ENCODE results near the gene PLTP. TPM values are rescaled to one million over a fixed set of nuclear protein-coding genes. Genes with fewer than 3 reads are reported as not detected.

The PLTP gene
- polyA plus RNA-seq, 3 donors = 1.6 to 3.0 (median 2.9) TPM

- H3K9me3 Mint-ChIP-seq = peaks cover 0 to 2% (median 0%) of the 10 kb centered on the region in 7 donors
- intact Hi-C loops (cut with micrococcal nuclease) = loop anchor here (10.0 kb wide), 2 partner anchors 123 to 133 kb away; partner anchors contain the start of gene UBE2C (in 1 of the 2)
- no peak for DNase-seq
- no peak overlapping the region for H3K27ac ChIP-seq (ENCODE audit: low read depth in 1 of 2, low read length in 2 of 2)
- peaks cover 36% of the 10 kb centered on the region for H4K20me1 ChIP-seq (ENCODE audit: insufficient read depth, low read length)
- H2AFZ ChIP-seq (ENCODE audit: insufficient read depth, low read depth, low read length, poor library complexity, severe bottlenecking) = no peak overlapping the region
- no peak overlapping the region for H3K4me3 ChIP-seq (replicated peaks in 1 of 3; ENCODE audit: low read depth in 2 of 3, low read length in 3 of 3)
- peak overlapping the region in 2 of 7 donors; percentile 58 to 75 for H3K27ac Mint-ChIP-seq
- peaks cover 53 to 57% of the 10 kb centered on the region in 2 donors for H3K36me3 ChIP-seq (replicated peaks in 1 of 2; ENCODE audit: control insufficient read depth in 1 of 2, insufficient read depth in 2 of 2, low read length in 2 of 2)
- peaks cover 16 to 21% of the 10 kb centered on the region in 2 donors for H3K4me1 ChIP-seq (ENCODE audit: control insufficient read depth in 1 of 2, insufficient read depth in 2 of 2, low read length in 2 of 2)
- peaks cover 40 to 65% of the 10 kb centered on the region in 2 donors for H3K36me3 Mint-ChIP-seq
- no peaks in the 10 kb centered on the region for H3K27me3 Mint-ChIP-seq (ENCODE audit: low read depth in 3 of 3)
- H3K4me2 ChIP-seq (replicated peaks; ENCODE audit: extremely low read depth, low read length, poor library complexity, severe bottlenecking) = no peak overlapping the region
- peaks cover 54% of the 10 kb centered on the region for H3K79me2 ChIP-seq (ENCODE audit: insufficient read depth, low read length)
- H3K4me1 Mint-ChIP-seq = peaks cover 15% of the 10 kb centered on the region
- no peaks in the 10 kb centered on the region for H3K9me3 ChIP-seq (replicated peaks in 1 of 2; ENCODE audit: control insufficient read depth in 1 of 2, insufficient read depth in 1 of 2, low read length in 2 of 2)
- no peaks in the 10 kb centered on the region for H3K27me3 ChIP-seq (ENCODE audit: control insufficient read depth in 2 of 2, insufficient read depth in 2 of 2, low read length in 2 of 2)
- no peak overlapping the region for H3K4me3 Mint-ChIP-seq
- no CpG with 5 or more reads among the region's 2 CpGs for WGBS (ENCODE audit: insufficient coverage)
- H3K9ac ChIP-seq (ENCODE audit: insufficient read depth, low read length, poor library complexity, severe bottlenecking) = no peak overlapping the region
- TF ChIP-seq CTCF (IDR thresholded peaks at IDR 0.05) = no peak
These were observed 25.8 kb upstream of the PLTP start for GRCh38 chr20:45937765-45938164.

GRCh38 chr20:45935416-45936046, 23.6 kb upstream of the PLTP start:
- Mint-ChIP-seq H3K9me3 (peaks cover 0 to 2% (median 0%) of the 10 kb centered on the region in 7 donors), H3K27me3 (ENCODE audit: low read depth in 3 of 3) (no peaks in the 10 kb centered on the region), H3K4me3 (peak overlapping the region; percentile 93 to 98), H3K27ac (peak overlapping the region; percentile 91 to 98 (median 96)), H3K4me1 (peaks cover 15% of the 10 kb centered on the region), H3K36me3 (peaks cover 33 to 48% of the 10 kb centered on the region in 2 donors)
- no peak for TF ChIP-seq CTCF (IDR thresholded peaks at IDR 0.05)
- no peak for DNase-seq
- Histone ChIP-seq H3K4me3 (replicated peaks in 1 of 3; ENCODE audit: low read depth in 2 of 3, low read length in 3 of 3) (peak overlapping the region; percentile 98 to 100 (median 98)), H3K79me2 (ENCODE audit: insufficient read depth, low read length) (peaks cover 57% of the 10 kb centered on the region), H3K36me3 (replicated peaks in 1 of 2; ENCODE audit: control insufficient read depth in 1 of 2, insufficient read depth in 2 of 2, low read length in 2 of 2) (peaks cover 35 to 38% of the 10 kb centered on the region in 2 donors), H3K27me3 (ENCODE audit: control insufficient read depth in 2 of 2, insufficient read depth in 2 of 2, low read length in 2 of 2) (no peaks in the 10 kb centered on the region), H3K9ac (ENCODE audit: insufficient read depth, low read length, poor library complexity, severe bottlenecking) (peak overlapping the region; percentile 99), H3K4me1 (ENCODE audit: control insufficient read depth in 1 of 2, insufficient read depth in 2 of 2, low read length in 2 of 2) (peaks cover 16 to 21% of the 10 kb centered on the region in 2 donors), H3K4me2 (replicated peaks; ENCODE audit: extremely low read depth, low read length, poor library complexity, severe bottlenecking) (peak overlapping the region; percentile 96), H3K27ac (ENCODE audit: low read depth in 1 of 2, low read length in 2 of 2) (peak overlapping the region; percentile 95), H4K20me1 (ENCODE audit: insufficient read depth, low read length) (peaks cover 36% of the 10 kb centered on the region), H3K9me3 (replicated peaks in 1 of 2; ENCODE audit: control insufficient read depth in 1 of 2, insufficient read depth in 1 of 2, low read length in 2 of 2) (no peaks in the 10 kb centered on the region), H2AFZ (ENCODE audit: insufficient read depth, low read depth, low read length, poor library complexity, severe bottlenecking) (peak overlapping the region; percentile 81)
- WGBS (ENCODE audit: insufficient coverage) = 5% methylated on average over 13 of the region's 21 CpGs
- intact Hi-C loops (cut with micrococcal nuclease) = loop anchor here (2.0 to 10.0 kb wide), 5 partner anchors 25 to 131 kb away; partner anchors contain the start of genes CTSA (in 1 of the 2), NEURL2 (in 1 of the 2), UBE2C (in 1 of the 2) and ZNF335 (in 1 of the 2)

All from CD14-positive monocyte (primary cell).